ENCODE results near the gene C11orf52.

The C11orf52 gene

GRCh38 chr11:111976119-111976766, 57.5 kb downstream of the C11orf52 start:
- no peak for DNase-seq (ENCODE audit: low spot score)
